T-helper 17 cell (primary cell): ENCODE results near the gene GPR15LG. TPM values are rescaled to one million over a fixed set of nuclear protein-coding genes. Genes with fewer than 3 reads are reported as not detected.

Experiments
- ATAC-seq: fragments of 150-1000 bp; cut with Tn5 transposase; 2 replicates; pipeline ENCODE4 v1.10.0; 2021; ENCODE audit warnings: mild to moderate bottlenecking, moderate library complexity
- DNase-seq, 3 donors: peaks; one replicate each; pipeline versions ENCODE4 v3.0.0 to v3.0.0-alpha.2; 2020 to 2021
- H3K9me3 ChIP-seq: one replicate; pipeline ENCODE4 v1.7.0; 2013; ENCODE audit warnings: low read length, mild to moderate bottlenecking; ENCODE audit not compliant: control insufficient read depth, poor library complexity, severe bottlenecking
- H3K27ac Mint-ChIP-seq: one replicate; pipeline ENCODE4 v1.8.0; 2022; ENCODE audit warnings: mild to moderate bottlenecking, moderate library complexity, mixed read lengths
- H3K27me3 Mint-ChIP-seq: one replicate; pipeline ENCODE4 v1.8.0; 2022; ENCODE audit warnings: mixed read lengths
- H3K36me3 Mint-ChIP-seq: one replicate; pipeline ENCODE4 v1.8.0; 2022; ENCODE audit warnings: low read depth, mixed read lengths
- H3K4me1 Mint-ChIP-seq: one replicate; pipeline ENCODE4 v1.8.0; 2022; ENCODE audit warnings: mild to moderate bottlenecking, mixed read lengths
- H3K4me3 Mint-ChIP-seq: one replicate; pipeline ENCODE4 v1.8.0; 2022; ENCODE audit warnings: mild to moderate bottlenecking, moderate library complexity, mixed read lengths
- total RNA-seq, 4 donors: library from RNA in 2 of 4; stranded (reverse) in 2 of 4; gene quantifications; one replicate each; pipeline ENCODE4 v1.2.3 and lab custom pipeline; 2022 to 2026

The GPR15LG gene
- total RNA-seq, 2 donors from 2014 or later, result not detected

DNA sequence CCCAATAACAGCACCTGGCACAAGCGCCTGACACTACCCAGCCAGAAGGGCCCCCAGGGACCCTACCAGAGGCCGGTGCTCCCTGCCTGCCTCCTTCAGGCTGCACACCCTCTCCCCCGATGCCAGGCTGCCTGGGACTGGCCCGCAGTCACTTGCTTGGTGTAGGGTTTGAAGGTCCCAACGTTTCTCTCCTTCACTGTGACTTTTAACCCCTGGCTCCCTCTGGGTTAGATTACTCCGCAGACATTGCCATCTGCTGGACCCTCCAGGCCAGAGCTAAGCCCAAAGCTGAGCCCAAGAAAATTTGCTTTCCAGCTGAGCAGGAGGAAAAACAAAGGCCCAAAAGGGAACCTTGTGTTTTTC lies 27.6 kb downstream of the GPR15LG start:
- H3K9me3 ChIP-seq, result no peaks in the 10 kb centered on the region
- DNase-seq, result no peak
- H3K36me3 Mint-ChIP-seq, result peaks cover 8% of the 10 kb centered on the region
- no peak overlapping the region for H3K27ac Mint-ChIP-seq
- H3K4me3 Mint-ChIP-seq, result no peak overlapping the region
- H3K27me3 Mint-ChIP-seq, result peaks cover 36% of the 10 kb centered on the region
- no peak for ATAC-seq
- peaks cover 7% of the 10 kb centered on the region for H3K4me1 Mint-ChIP-seq

- no peak overlapping the region for H3K4me3 Mint-ChIP-seq
- ATAC-seq, result no peak
- peaks cover 36% of the 10 kb centered on the region for H3K27me3 Mint-ChIP-seq
- H3K36me3 Mint-ChIP-seq, result peaks cover 8% of the 10 kb centered on the region
- no peak overlapping the region for H3K27ac Mint-ChIP-seq
- peaks cover 7% of the 10 kb centered on the region for H3K4me1 Mint-ChIP-seq
- no peak for DNase-seq
- no peaks in the 10 kb centered on the region for H3K9me3 ChIP-seq
These were observed 28.1 kb downstream of the GPR15LG start for GRCh38 chr10:84201682-84202081.

- no peak overlapping the region for H3K27ac Mint-ChIP-seq
- H3K27me3 Mint-ChIP-seq, result peaks cover 36% of the 10 kb centered on the region
- H3K36me3 Mint-ChIP-seq, result peaks cover 13% of the 10 kb centered on the region
- H3K4me3 Mint-ChIP-seq, result no peak overlapping the region
- H3K4me1 Mint-ChIP-seq, result peaks cover 7% of the 10 kb centered on the region
- DNase-seq (no peak), ATAC-seq (no peak)
- H3K9me3 ChIP-seq, result no peaks in the 10 kb centered on the region
These were observed 28.7 kb downstream of the GPR15LG start for GRCh38 chr10:84202349-84202748.

- peaks cover 39% of the 10 kb centered on the region for H3K27me3 Mint-ChIP-seq
- no peaks in the 10 kb centered on the region for H3K9me3 ChIP-seq
- peaks cover 3% of the 10 kb centered on the region for H3K4me1 Mint-ChIP-seq
- DNase-seq, result no peak
- H3K36me3 Mint-ChIP-seq, result peaks cover 6% of the 10 kb centered on the region
- no peak for ATAC-seq
- no peak overlapping the region for H3K27ac Mint-ChIP-seq
- H3K4me3 Mint-ChIP-seq, result no peak overlapping the region
These were observed 30.5 kb downstream of the GPR15LG start for GRCh38 chr10:84204122-84204521.

- no peak overlapping the region for H3K27ac Mint-ChIP-seq
- H3K4me3 Mint-ChIP-seq, result no peak overlapping the region
- no peak for DNase-seq
- peaks cover 6% of the 10 kb centered on the region for H3K36me3 Mint-ChIP-seq
- no peak for ATAC-seq
- peaks cover 40% of the 10 kb centered on the region for H3K27me3 Mint-ChIP-seq
- no peaks in the 10 kb centered on the region for H3K9me3 ChIP-seq
- peaks cover 3% of the 10 kb centered on the region for H3K4me1 Mint-ChIP-seq
These were observed 31.0 kb downstream of the GPR15LG start for GRCh38 chr10:84204610-84205009.

- H3K9me3 ChIP-seq, result no peaks in the 10 kb centered on the region
- Mint-ChIP-seq H3K36me3 (peaks cover 6% of the 10 kb centered on the region), H3K27ac (no peak overlapping the region), H3K4me3 (no peak overlapping the region), H3K4me1 (peaks cover 2% of the 10 kb centered on the region), H3K27me3 (peaks cover 39% of the 10 kb centered on the region)
- DNase-seq, result peak in 1 of 3 donors; percentile 50
- ATAC-seq, result peak; percentile 86
These were observed 31.6 kb downstream of the GPR15LG start for GRCh38 chr10:84205049-84205852.

DNA sequence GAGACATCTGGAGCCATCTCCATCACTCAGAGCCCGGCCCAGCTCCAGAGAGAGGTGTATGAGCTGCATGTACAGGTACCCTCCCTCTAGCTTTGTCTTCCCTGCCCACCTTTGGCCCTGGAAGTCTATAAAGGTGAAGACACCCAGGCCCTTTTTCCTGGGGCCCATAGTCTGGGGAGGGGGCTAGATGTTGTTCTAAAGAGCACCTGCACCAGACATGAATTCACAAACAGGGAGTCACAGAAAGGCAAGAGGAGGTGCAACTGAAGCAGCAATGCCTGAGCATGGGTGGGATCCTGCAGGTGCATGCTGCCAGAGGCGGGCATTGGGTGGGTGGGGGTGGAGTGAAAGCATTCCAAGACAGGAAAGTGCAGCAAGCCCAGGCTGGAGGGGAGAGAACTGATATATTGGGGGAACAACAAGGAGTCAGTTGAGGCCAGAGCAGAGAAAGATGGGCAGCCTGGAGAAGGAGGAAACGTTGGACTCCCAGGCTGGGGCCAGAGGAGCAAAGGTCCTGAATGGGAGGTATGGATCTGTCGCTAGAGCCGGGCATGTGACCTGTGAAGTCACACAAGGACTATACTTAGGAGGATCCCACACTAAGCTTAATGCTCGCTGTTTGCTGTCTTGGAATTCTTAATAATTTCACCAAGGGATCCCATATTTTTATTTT lies 32.4 kb downstream of the GPR15LG start:
- Mint-ChIP-seq H3K27me3 (peaks cover 35% of the 10 kb centered on the region), H3K4me3 (no peak overlapping the region), H3K27ac (no peak overlapping the region), H3K4me1 (no peaks in the 10 kb centered on the region), H3K36me3 (peaks cover 6% of the 10 kb centered on the region)
- H3K9me3 ChIP-seq, result no peaks in the 10 kb centered on the region
- DNase-seq (no peak), ATAC-seq (no peak)

DNA sequence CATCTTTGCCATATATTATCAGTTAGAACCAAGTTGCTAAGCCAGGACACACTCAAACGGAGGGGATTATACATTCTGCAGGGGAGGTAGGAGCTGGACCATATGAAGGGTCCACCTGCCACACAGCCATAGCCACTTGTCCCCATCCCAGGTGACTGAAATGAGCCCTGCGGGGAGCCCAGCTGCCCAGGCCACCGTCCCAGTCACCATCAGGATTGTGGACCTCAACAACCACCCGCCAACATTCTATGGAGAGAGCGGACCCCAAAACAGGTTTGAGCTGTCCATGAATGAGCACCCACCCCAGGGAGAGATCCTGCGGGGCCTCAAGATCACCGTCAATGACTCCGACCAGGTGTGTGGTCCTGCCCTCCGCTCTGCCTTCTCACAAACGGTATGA lies 34.4 kb downstream of the GPR15LG start:
- no peaks in the 10 kb centered on the region for H3K4me1 Mint-ChIP-seq
- DNase-seq, result no peak
- H3K27me3 Mint-ChIP-seq, result peaks cover 43% of the 10 kb centered on the region
- H3K27ac Mint-ChIP-seq, result no peak overlapping the region
- H3K36me3 Mint-ChIP-seq, result peaks cover 8% of the 10 kb centered on the region
- no peak for ATAC-seq
- no peaks in the 10 kb centered on the region for H3K9me3 ChIP-seq
- H3K4me3 Mint-ChIP-seq, result no peak overlapping the region

- peaks cover 52% of the 10 kb centered on the region for H3K27me3 Mint-ChIP-seq
- no peak overlapping the region for H3K27ac Mint-ChIP-seq
- peaks cover 8% of the 10 kb centered on the region for H3K36me3 Mint-ChIP-seq
- DNase-seq (no peak), ATAC-seq (no peak)
- no peaks in the 10 kb centered on the region for H3K9me3 ChIP-seq
- H3K4me3 Mint-ChIP-seq, result no peak overlapping the region
- H3K4me1 Mint-ChIP-seq, result peaks cover 5% of the 10 kb centered on the region
These were observed 38.0 kb downstream of the GPR15LG start for GRCh38 chr10:84211566-84211965.

GRCh38 chr10:84212014-84212413 lies 38.4 kb downstream of the GPR15LG start:
- ATAC-seq, result no peak

DNA sequence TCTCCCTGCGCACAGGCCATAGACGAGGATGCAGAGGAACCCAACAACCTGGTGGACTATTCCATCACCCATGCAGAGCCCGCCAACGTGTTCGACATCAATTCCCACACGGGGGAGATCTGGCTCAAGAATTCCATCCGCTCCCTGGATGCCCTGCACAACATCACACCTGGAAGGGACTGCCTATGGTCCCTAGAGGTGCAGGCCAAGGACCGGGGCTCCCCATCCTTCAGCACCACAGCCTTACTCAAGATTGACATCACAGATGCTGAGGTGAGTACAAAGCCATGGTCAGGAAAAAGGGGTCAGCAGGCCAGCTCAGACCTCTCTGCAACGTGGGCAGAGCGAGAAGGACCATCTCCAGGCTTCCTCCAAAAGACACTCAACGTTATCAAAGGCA lies 39.5 kb downstream of the GPR15LG start:
- peaks cover 37% of the 10 kb centered on the region for H3K27me3 Mint-ChIP-seq
- H3K4me3 Mint-ChIP-seq, result no peak overlapping the region
- no peak overlapping the region for H3K27ac Mint-ChIP-seq
- DNase-seq, result no peak
- ATAC-seq, result no peak
- H3K36me3 Mint-ChIP-seq, result peaks cover 2% of the 10 kb centered on the region
- H3K4me1 Mint-ChIP-seq, result peaks cover 5% of the 10 kb centered on the region
- H3K9me3 ChIP-seq, result no peaks in the 10 kb centered on the region

More at GRCh38 chr10:84212014-84212413, 38.4 kb downstream of the GPR15LG start:
- H3K4me1 Mint-ChIP-seq, result peaks cover 5% of the 10 kb centered on the region
- H3K27ac Mint-ChIP-seq, result no peak overlapping the region
- H3K4me3 Mint-ChIP-seq, result no peak overlapping the region
- no peaks in the 10 kb centered on the region for H3K9me3 ChIP-seq
- DNase-seq, result no peak
- H3K36me3 Mint-ChIP-seq, result peaks cover 5% of the 10 kb centered on the region
- H3K27me3 Mint-ChIP-seq, result peaks cover 48% of the 10 kb centered on the region

DNA sequence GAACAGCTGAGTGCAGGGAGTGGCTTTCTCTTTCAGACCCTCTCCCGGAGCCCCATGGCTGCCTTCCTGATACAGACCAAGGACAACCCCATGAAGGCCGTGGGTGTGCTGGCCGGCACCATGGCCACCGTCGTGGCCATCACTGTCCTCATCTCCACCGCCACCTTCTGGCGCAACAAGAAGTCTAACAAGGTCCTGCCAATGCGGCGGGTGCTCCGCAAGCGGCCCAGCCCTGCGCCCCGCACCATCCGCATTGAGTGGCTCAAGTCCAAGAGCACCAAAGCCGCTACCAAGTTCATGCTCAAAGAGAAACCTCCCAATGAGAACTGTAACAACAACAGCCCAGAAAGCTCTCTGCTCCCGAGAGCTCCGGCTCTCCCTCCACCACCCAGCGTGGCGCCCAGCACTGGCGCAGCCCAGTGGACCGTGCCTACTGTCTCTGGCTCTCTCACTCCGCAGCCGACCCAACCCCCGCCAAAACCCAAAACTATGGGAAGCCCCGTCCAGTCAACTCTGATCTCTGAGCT lies 40.5 kb downstream of the GPR15LG start:
- no peak overlapping the region for H3K27ac Mint-ChIP-seq
- H3K27me3 Mint-ChIP-seq, result peaks cover 27% of the 10 kb centered on the region
- ATAC-seq, result no peak
- peak overlapping the region; percentile 31 for H3K4me3 Mint-ChIP-seq
- peaks cover 2% of the 10 kb centered on the region for H3K36me3 Mint-ChIP-seq
- no peaks in the 10 kb centered on the region for H3K9me3 ChIP-seq
- no peak for DNase-seq
- peaks cover 5% of the 10 kb centered on the region for H3K4me1 Mint-ChIP-seq

DNA sequence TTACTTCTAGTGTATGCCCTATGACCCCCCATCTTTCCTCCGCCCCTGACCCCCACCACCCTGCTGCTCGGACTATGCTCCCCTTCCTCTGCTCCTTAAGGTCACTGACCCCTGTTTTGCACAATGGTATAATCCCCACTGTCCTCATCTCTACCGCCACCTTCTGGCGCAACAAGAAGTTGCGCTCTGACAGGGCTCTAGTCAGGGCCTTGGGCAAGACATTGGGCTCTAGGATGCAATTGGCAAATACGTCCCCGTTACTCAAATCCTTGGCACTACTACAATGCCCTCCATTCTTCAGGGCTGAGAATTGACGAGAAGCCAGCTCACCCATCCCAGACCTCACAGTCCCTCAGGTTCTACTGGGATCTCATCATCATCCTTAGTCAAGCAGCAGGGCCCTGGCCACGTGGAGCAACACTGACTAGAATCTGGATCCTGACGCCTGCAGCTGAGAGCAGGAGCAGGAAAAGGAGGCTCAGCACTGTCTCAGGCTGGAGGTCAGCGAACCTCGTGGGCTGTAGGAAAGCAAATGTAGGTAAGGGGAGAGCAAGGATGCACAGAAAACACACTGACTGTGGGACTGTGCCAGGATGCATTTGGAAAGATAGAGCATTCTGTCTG lies 41.1 kb downstream of the GPR15LG start:
- H3K27ac Mint-ChIP-seq, result no peak overlapping the region

More for the DNA sequence above, 41.1 kb downstream of the GPR15LG start:
- Mint-ChIP-seq H3K4me1 (peaks cover 5% of the 10 kb centered on the region), H3K27me3 (peaks cover 26% of the 10 kb centered on the region), H3K4me3 (no peak overlapping the region), H3K36me3 (peaks cover 2% of the 10 kb centered on the region)
- DNase-seq, result peak in 1 of 3 donors; percentile 17
- H3K9me3 ChIP-seq, result no peaks in the 10 kb centered on the region
- ATAC-seq, result peak; percentile 71
